Neuron (in vitro differentiated cells): ENCODE measurements around the gene CDH23.

ENCODE experiments used
- H2AFZ ChIP-seq: one replicate; pipeline ENCODE4 v1.6.1; 2013; ENCODE audit warnings: low read depth, mild to moderate bottlenecking, inconsistent platforms, low read length, moderate library complexity
- H3K27me3 ChIP-seq: one replicate; pipeline ENCODE4 v1.6.1; 2013; ENCODE audit warnings: low read length; ENCODE audit not compliant: insufficient read depth
- H3K36me3 ChIP-seq: one replicate; pipeline ENCODE4 v1.6.1; 2013; ENCODE audit warnings: low read length; ENCODE audit not compliant: insufficient read depth
- H3K4me1 ChIP-seq: one replicate; pipeline ENCODE4 v1.6.1; 2013; ENCODE audit warnings: low read length; ENCODE audit not compliant: insufficient read depth
- H3K4me3 ChIP-seq: 2 replicates; pipeline ENCODE4 v1.5.1; 2013; ENCODE audit warnings: mild to moderate bottlenecking, low read length, moderate library complexity
- H3K9me3 ChIP-seq: one replicate; pipeline ENCODE4 v1.6.1; 2013; ENCODE audit warnings: low read length

Gene CDH23

GRCh38 chr10:71818674-71819260 lies 422.0 kb downstream of the CDH23 start:
- Histone ChIP-seq H3K4me3 (no peak overlapping the region), H3K36me3 (peaks cover 89% of the 10 kb centered on the region), H3K27me3 (no peaks in the 10 kb centered on the region), H3K4me1 (no peaks in the 10 kb centered on the region), H2AFZ (no peak overlapping the region), H3K9me3 (no peaks in the 10 kb centered on the region)

GRCh38 chr10:71819441-71819861 lies 422.7 kb downstream of the CDH23 start:
- Histone ChIP-seq H3K36me3 (peaks cover 93% of the 10 kb centered on the region), H3K4me3 (no peak overlapping the region)

GRCh38 chr10:71819985-71820384 lies 423.3 kb downstream of the CDH23 start:
- Histone ChIP-seq H3K9me3 (no peaks in the 10 kb centered on the region), H3K36me3 (peaks cover 96% of the 10 kb centered on the region), H3K27me3 (no peaks in the 10 kb centered on the region), H3K4me3 (no peak overlapping the region), H2AFZ (no peak overlapping the region), H3K4me1 (no peaks in the 10 kb centered on the region)

More at GRCh38 chr10:71819441-71819861, 422.7 kb downstream of the CDH23 start:
- H3K27me3 ChIP-seq: no peaks in the 10 kb centered on the region
- no peak overlapping the region for H2AFZ ChIP-seq
- no peaks in the 10 kb centered on the region for H3K4me1 ChIP-seq
- H3K9me3 ChIP-seq: no peaks in the 10 kb centered on the region

- Histone ChIP-seq H3K4me3 (no peak overlapping the region), H3K9me3 (no peaks in the 10 kb centered on the region), H3K36me3 (peaks cover 97% of the 10 kb centered on the region), H3K27me3 (no peaks in the 10 kb centered on the region), H2AFZ (no peak overlapping the region), H3K4me1 (no peaks in the 10 kb centered on the region)
Observed at GRCh38 chr10:71820966-71821365, 424.2 kb downstream of the CDH23 start.

GRCh38 chr10:71821909-71822763 lies 425.4 kb downstream of the CDH23 start:
- no peak overlapping the region for H2AFZ ChIP-seq
- H3K4me1 ChIP-seq: no peaks in the 10 kb centered on the region
- H3K9me3 ChIP-seq: no peaks in the 10 kb centered on the region
- H3K27me3 ChIP-seq: no peaks in the 10 kb centered on the region
- H3K4me3 ChIP-seq: no peak overlapping the region
- H3K36me3 ChIP-seq: peaks cover 96% of the 10 kb centered on the region

- Histone ChIP-seq H3K27me3 (no peaks in the 10 kb centered on the region), H3K9me3 (no peaks in the 10 kb centered on the region), H3K36me3 (peaks cover 87% of the 10 kb centered on the region), H3K4me1 (no peaks in the 10 kb centered on the region), H3K4me3 (no peak overlapping the region), H2AFZ (no peak overlapping the region)
Observed at GRCh38 chr10:71823356-71823755, 426.6 kb downstream of the CDH23 start.

- H3K36me3 ChIP-seq: peaks cover 87% of the 10 kb centered on the region
- H2AFZ ChIP-seq: no peak overlapping the region
Observed at GRCh38 chr10:71824333-71824732, 427.6 kb downstream of the CDH23 start.

GRCh38 chr10:71825217-71825616 lies 428.5 kb downstream of the CDH23 start:
- Histone ChIP-seq H3K27me3 (no peaks in the 10 kb centered on the region), H3K9me3 (no peaks in the 10 kb centered on the region), H3K4me3 (no peak overlapping the region), H3K36me3 (peaks cover 85% of the 10 kb centered on the region), H2AFZ (no peak overlapping the region), H3K4me1 (no peaks in the 10 kb centered on the region)

More at GRCh38 chr10:71824333-71824732, 427.6 kb downstream of the CDH23 start:
- Histone ChIP-seq H3K27me3 (no peaks in the 10 kb centered on the region), H3K9me3 (no peaks in the 10 kb centered on the region), H3K4me3 (no peak overlapping the region), H3K4me1 (no peaks in the 10 kb centered on the region)

- Histone ChIP-seq H3K4me3 (no peak overlapping the region), H3K27me3 (no peaks in the 10 kb centered on the region), H3K36me3 (peaks cover 86% of the 10 kb centered on the region), H2AFZ (no peak overlapping the region), H3K4me1 (no peaks in the 10 kb centered on the region), H3K9me3 (no peaks in the 10 kb centered on the region)
Observed at GRCh38 chr10:71827852-71828251, 431.1 kb downstream of the CDH23 start.

GRCh38 chr10:71828702-71829101 lies 432.0 kb downstream of the CDH23 start:
- no peak overlapping the region for H2AFZ ChIP-seq
- no peaks in the 10 kb centered on the region for H3K27me3 ChIP-seq
- H3K4me3 ChIP-seq: no peak overlapping the region
- no peaks in the 10 kb centered on the region for H3K4me1 ChIP-seq
- H3K36me3 ChIP-seq: peaks cover 80% of the 10 kb centered on the region
- H3K9me3 ChIP-seq: no peaks in the 10 kb centered on the region

GRCh38 chr10:71829171-71829570 lies 432.5 kb downstream of the CDH23 start:
- H3K36me3 ChIP-seq: peaks cover 78% of the 10 kb centered on the region
- no peak overlapping the region for H2AFZ ChIP-seq
- no peak overlapping the region for H3K4me3 ChIP-seq
- H3K9me3 ChIP-seq: no peaks in the 10 kb centered on the region
- no peaks in the 10 kb centered on the region for H3K27me3 ChIP-seq
- H3K4me1 ChIP-seq: no peaks in the 10 kb centered on the region

GRCh38 chr10:71829896-71830295 lies 433.2 kb downstream of the CDH23 start:
- H3K36me3 ChIP-seq: peaks cover 70% of the 10 kb centered on the region
- H3K9me3 ChIP-seq: no peaks in the 10 kb centered on the region
- no peaks in the 10 kb centered on the region for H3K27me3 ChIP-seq
- no peak overlapping the region for H3K4me3 ChIP-seq
- H3K4me1 ChIP-seq: no peaks in the 10 kb centered on the region
- H2AFZ ChIP-seq: no peak overlapping the region

- Histone ChIP-seq H3K9me3 (no peaks in the 10 kb centered on the region), H3K4me3 (no peak overlapping the region), H3K4me1 (peaks cover 6% of the 10 kb centered on the region), H3K27me3 (no peaks in the 10 kb centered on the region), H3K36me3 (peaks cover 62% of the 10 kb centered on the region), H2AFZ (no peak overlapping the region)
Observed at GRCh38 chr10:71830726-71831125, 434.0 kb downstream of the CDH23 start.
